ENCODE measurements around the gene MCAM.

- no peak for TF ChIP-seq CTCF (IDR thresholded peaks at IDR 0.05 in 2 of 3, conservative IDR thresholded peaks at IDR 0.05 in 1 of 3; ENCODE audit: control insufficient read depth in 2 of 3, extremely low read depth in 1 of 3, insufficient read depth in 1 of 3, low read depth in 3 of 3, low read length in 3 of 3)
- TF ChIP-seq FOXM1 (IDR thresholded peaks at IDR 0.05; ENCODE audit: low read depth, low read length), result no peak
- no peak for TF ChIP-seq NFYB (IDR thresholded peaks at IDR 0.05; ENCODE audit: insufficient read depth, low read depth, low read length)
- no peak for TF ChIP-seq NKRF (conservative IDR thresholded peaks at IDR 0.05)
- no peak for TF ChIP-seq TBL1XR1 (IDR thresholded peaks at IDR 0.05; ENCODE audit: low read depth, low read length)
- TF ChIP-seq REST (IDR thresholded peaks at IDR 0.05; ENCODE audit: low read depth, low read length), result no peak
Observed at GRCh38 chr11:119307974-119308373, 9.0 kb downstream of the MCAM start.

Data from GM12878 (cell line).